Peyer's patch (tissue), 4 donors: Measurements from ENCODE around the gene RUBCNL. TPM values are rescaled to one million over a fixed set of nuclear protein-coding genes. Genes with fewer than 3 reads are reported as not detected.

ENCODE experiments used
- DNase-seq, 3 donors: peaks; one replicate each; pipeline ENCODE4 v3.0.0-alpha.2; 2017 to 2019
- H3K27ac ChIP-seq, 4 donors: fragments of 200-600 bp; sonication (generic); one replicate each; pipeline ENCODE4 v1.5.1; 2016 to 2019
- H3K27me3 ChIP-seq, 2 donors: fragments of 200-600 bp; sonication (generic); one replicate each; pipeline ENCODE4 v1.5.1; 2019
- H3K36me3 ChIP-seq, 3 donors: fragments of 200-600 bp; sonication (generic); one replicate each; pipeline ENCODE4 v1.5.1; 2016 to 2019
- H3K4me1 ChIP-seq, 4 donors: fragments of 200-600 bp; sonication (generic); one replicate each; pipeline ENCODE4 v1.5.1; 2016 to 2019
- H3K4me3 ChIP-seq, 4 donors: fragments of 200-600 bp; sonication (generic); 1 replicate in 3 of 4; 2 replicates in 1 of 4; pipeline ENCODE4 v1.5.1; 2016 to 2019; ENCODE audit warnings: mild to moderate bottlenecking in 1 of 4
- H3K9me3 ChIP-seq, 4 donors: fragments of 200-600 bp; sonication (generic); one replicate each; pipeline ENCODE4 v1.5.1; 2016 to 2019; ENCODE audit warnings: mild to moderate bottlenecking in 1 of 4
- POLR2A ChIP-seq, 2 donors: fragments of 450-650 bp; IDR thresholded peaks; one replicate each; pipeline ENCODE4 v1.5.1; 2017; ENCODE audit warnings: antibody characterized with exemption in 2 of 2, mild to moderate bottlenecking in 2 of 2, moderate library complexity in 2 of 2
- total RNA-seq, 4 donors: library from RNA; depleted of rRNA; stranded (reverse); fragments of >200 nt; gene quantifications; one replicate each; pipeline ENCODE4 v1.1.0, GENCODE V29; 2016
- TF ChIP-seq, protein P1 (sequence below), 6 experiments: fragments of 450-650 bp in 4 of 6; fragments of 200-600 bp in 2 of 6; sonication (generic) in 1 of 6; IDR thresholded peaks; one replicate each; pipeline ENCODE4 v1.5.1; 2017 to 2019; ENCODE audit warnings: antibody characterized with exemption in 6 of 6, mild to moderate bottlenecking in 3 of 6, moderate library complexity in 1 of 6

The RUBCNL gene
- total RNA-seq, 4 donors from 2014 or later, result 10.3 to 52.0 (median 13.9) TPM

DNA sequence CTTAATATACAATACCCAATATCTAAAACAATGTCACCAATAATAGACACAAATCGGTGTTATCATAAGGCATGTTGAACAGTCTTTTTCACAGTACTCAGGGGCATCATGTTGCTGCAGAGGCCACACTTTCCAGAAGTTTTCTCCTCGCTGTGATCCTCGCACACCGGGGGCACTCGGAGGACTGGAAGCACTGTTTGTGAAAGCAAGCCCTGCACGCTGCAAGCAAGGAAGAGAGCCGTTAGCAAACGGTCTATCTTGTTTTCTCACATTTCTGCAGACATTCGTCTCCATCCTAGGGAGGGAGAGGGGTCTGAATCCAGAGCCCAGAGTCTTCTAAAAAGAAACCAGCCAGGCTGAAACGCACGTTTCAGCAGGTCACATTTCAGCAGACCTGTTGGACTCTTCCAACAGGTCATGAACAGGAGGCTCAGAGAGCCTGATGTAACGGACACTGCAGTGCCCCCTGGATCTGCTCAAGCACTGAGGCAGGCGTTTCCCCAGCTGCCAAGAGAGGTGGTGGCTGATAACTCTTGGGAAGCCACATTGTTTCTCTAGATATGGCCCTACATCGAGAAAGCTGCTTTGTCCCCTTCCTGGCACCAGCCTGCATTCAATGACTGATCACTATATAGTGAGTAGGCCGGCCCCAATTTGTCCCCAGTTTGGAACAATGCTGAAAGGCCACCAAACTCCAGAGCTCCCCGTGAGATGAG is 43.6 kb downstream of the RUBCNL start:
- no peak overlapping the region for H3K4me3 ChIP-seq

DNA sequence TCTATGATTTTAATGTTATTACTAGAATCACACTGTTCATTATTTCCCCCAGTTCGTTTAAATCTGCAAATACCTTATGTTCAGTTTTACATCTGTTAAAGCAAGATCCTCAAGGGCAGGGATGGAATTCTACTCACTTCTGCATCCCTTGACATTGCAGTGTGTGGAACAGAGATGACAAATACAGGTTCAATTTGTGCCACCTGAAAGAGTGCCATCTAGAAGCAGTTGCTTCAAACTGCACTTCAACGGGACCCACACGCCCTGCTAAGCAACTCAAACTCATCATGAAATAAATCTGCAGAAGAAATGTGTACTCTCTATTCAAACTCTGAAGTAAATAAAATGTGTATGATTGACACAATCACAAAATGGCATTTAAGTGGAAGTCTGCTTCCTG is 44.5 kb downstream of the RUBCNL start:
- peaks cover 0 to 5% (median 0%) of the 10 kb centered on the region in 4 donors for H3K4me1 ChIP-seq
- TF ChIP-seq, protein P1, sequence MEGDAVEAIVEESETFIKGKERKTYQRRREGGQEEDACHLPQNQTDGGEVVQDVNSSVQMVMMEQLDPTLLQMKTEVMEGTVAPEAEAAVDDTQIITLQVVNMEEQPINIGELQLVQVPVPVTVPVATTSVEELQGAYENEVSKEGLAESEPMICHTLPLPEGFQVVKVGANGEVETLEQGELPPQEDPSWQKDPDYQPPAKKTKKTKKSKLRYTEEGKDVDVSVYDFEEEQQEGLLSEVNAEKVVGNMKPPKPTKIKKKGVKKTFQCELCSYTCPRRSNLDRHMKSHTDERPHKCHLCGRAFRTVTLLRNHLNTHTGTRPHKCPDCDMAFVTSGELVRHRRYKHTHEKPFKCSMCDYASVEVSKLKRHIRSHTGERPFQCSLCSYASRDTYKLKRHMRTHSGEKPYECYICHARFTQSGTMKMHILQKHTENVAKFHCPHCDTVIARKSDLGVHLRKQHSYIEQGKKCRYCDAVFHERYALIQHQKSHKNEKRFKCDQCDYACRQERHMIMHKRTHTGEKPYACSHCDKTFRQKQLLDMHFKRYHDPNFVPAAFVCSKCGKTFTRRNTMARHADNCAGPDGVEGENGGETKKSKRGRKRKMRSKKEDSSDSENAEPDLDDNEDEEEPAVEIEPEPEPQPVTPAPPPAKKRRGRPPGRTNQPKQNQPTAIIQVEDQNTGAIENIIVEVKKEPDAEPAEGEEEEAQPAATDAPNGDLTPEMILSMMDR (IDR thresholded peaks at IDR 0.05), result no peak
- TF ChIP-seq POLR2A (IDR thresholded peaks at IDR 0.05), result no peak
- no peaks in the 10 kb centered on the region for H3K9me3 ChIP-seq
- DNase-seq, result no peak
- peaks cover 0 to 4% (median 0%) of the 10 kb centered on the region in 3 donors for H3K36me3 ChIP-seq
- H3K27me3 ChIP-seq, result no peaks in the 10 kb centered on the region
- no peak overlapping the region for H3K27ac ChIP-seq
- no peak overlapping the region for H3K4me3 ChIP-seq

More for the DNA sequence above, 43.6 kb downstream of the RUBCNL start:
- TF ChIP-seq, protein P1 (IDR thresholded peaks at IDR 0.05), result no peak
- TF ChIP-seq POLR2A (IDR thresholded peaks at IDR 0.05), result no peak
- Histone ChIP-seq H3K4me1 (peaks cover 0 to 5% (median 0%) of the 10 kb centered on the region in 4 donors), H3K36me3 (peaks cover 0 to 4% (median 0%) of the 10 kb centered on the region in 3 donors), H3K27me3 (no peaks in the 10 kb centered on the region), H3K9me3 (no peaks in the 10 kb centered on the region), H3K27ac (no peak overlapping the region)
- no peak for DNase-seq

DNA sequence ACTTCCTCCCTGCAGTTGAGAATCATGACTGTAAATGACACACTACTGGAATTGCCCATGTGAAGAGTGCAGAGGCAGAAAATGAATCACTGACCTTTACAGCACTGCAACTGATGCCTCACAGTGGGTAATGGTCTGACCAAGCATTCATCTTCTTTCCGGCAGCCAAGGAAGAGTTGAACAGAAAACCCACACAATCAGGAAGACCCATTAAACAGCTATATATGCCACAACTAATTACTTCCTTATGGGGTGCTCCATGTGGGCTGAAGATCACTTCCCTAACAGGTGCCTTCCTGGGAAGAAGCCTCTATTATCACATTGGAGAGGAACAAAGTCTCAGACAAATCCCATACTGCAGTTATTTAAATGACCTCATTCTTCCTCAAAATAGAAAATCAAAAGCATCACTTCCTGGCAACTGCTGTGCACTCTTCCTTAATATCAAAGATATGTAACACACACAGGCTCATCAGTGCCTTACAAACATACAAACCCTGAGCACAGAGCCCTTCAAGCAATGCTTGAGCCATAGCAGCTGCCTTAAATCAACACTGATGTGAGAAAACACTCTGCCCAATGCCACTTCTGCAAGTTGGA is 45.8 kb downstream of the RUBCNL start:
- TF ChIP-seq, protein P1 (IDR thresholded peaks at IDR 0.05), result no peak
- no peak for TF ChIP-seq POLR2A (IDR thresholded peaks at IDR 0.05)
- no peak overlapping the region for H3K4me3 ChIP-seq
- DNase-seq, result no peak

DNA sequence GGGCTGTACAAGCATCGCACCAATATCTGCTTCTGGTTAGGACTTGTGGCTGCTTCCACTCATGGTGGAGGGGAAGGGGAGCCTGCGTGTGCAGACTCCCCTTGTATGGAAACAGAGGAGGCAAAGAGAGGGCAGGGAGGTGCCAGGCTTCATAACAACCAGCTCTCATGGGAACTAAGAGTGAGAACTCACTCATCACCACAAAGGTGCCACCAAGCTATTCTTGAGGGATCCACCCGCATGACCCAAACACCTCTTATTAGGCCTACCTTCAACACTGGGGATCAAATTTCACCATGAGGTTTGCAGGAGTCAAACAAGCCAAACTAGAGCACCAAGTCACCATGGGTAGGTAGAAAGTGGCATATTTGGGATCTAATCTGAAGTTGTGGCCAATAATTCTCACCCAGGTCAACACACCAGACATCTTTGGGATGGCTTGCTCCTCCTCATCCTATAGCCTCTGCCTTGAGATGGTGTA is 46.4 kb downstream of the RUBCNL start:
- no peak overlapping the region for H3K27ac ChIP-seq
- H3K4me1 ChIP-seq, result peaks cover 0 to 5% (median 0%) of the 10 kb centered on the region in 4 donors

More for the DNA sequence above, 45.8 kb downstream of the RUBCNL start:
- Histone ChIP-seq H3K9me3 (no peaks in the 10 kb centered on the region), H3K27ac (no peak overlapping the region), H3K27me3 (no peaks in the 10 kb centered on the region), H3K36me3 (peaks cover 0 to 4% (median 0%) of the 10 kb centered on the region in 3 donors), H3K4me1 (peaks cover 0 to 5% (median 0%) of the 10 kb centered on the region in 4 donors)

DNA sequence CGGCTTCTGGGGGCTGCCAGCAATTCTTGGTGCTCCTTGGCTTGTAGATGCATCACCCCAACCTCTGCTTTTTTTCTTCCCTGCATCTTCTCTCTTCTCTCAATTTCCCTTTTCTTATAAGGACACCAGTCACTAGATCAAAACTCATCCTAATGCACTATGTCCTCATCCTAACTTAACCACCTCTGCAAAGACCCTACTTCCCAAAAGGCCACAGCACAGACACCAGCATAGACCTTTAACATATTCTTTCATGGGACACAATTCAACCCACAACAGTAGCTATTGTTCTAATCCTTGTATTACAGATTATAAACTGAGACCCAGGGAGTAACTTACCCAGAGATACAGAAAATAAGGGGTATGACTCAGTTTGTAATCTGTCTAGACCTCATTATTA is 47.0 kb downstream of the RUBCNL start:
- peaks cover 0 to 5% (median 0%) of the 10 kb centered on the region in 4 donors for H3K4me1 ChIP-seq
- no peak for DNase-seq
- H3K4me3 ChIP-seq, result no peak overlapping the region
- H3K36me3 ChIP-seq, result peaks cover 0 to under 1% (median 0%) of the 10 kb centered on the region in 3 donors
- H3K27me3 ChIP-seq, result no peaks in the 10 kb centered on the region
- H3K9me3 ChIP-seq, result no peaks in the 10 kb centered on the region
- TF ChIP-seq, protein P1 (IDR thresholded peaks at IDR 0.05), result no peak
- TF ChIP-seq POLR2A (IDR thresholded peaks at IDR 0.05), result no peak
- no peak overlapping the region for H3K27ac ChIP-seq

More for the DNA sequence above, 46.4 kb downstream of the RUBCNL start:
- H3K36me3 ChIP-seq, result peaks cover 0 to 4% (median 0%) of the 10 kb centered on the region in 3 donors
- DNase-seq, result no peak
- H3K9me3 ChIP-seq, result no peaks in the 10 kb centered on the region
- TF ChIP-seq POLR2A (IDR thresholded peaks at IDR 0.05), result no peak
- TF ChIP-seq, protein P1 (IDR thresholded peaks at IDR 0.05), result no peak
- H3K4me3 ChIP-seq, result no peak overlapping the region
- H3K27me3 ChIP-seq, result no peaks in the 10 kb centered on the region
